ENCODE results near the gene MME.
A peak's percentile ranks its signal among the peaks of the same experiment; 100 is the strongest.

MME gene

DNA sequence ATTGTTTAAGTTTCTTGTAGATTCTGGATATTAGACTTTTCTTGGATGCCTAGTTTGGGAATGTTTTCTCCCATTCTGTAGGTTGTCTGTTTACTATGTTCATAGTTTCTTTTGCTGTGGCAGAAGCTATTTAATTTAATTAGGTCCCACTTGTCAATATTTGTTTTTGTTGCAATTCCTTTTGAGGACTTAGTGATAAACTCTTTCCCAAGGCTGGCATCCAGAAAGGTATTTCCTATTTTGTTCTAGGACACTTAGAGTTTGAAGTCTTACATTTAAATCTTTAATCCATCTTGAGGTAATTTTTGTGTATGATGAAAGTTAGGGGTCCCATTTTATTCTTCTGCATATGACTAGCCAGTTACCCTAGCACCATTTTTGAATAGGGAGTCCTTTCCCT lies 54.9 kb downstream of the MME start:
- TF ChIP-seq, protein P1, sequence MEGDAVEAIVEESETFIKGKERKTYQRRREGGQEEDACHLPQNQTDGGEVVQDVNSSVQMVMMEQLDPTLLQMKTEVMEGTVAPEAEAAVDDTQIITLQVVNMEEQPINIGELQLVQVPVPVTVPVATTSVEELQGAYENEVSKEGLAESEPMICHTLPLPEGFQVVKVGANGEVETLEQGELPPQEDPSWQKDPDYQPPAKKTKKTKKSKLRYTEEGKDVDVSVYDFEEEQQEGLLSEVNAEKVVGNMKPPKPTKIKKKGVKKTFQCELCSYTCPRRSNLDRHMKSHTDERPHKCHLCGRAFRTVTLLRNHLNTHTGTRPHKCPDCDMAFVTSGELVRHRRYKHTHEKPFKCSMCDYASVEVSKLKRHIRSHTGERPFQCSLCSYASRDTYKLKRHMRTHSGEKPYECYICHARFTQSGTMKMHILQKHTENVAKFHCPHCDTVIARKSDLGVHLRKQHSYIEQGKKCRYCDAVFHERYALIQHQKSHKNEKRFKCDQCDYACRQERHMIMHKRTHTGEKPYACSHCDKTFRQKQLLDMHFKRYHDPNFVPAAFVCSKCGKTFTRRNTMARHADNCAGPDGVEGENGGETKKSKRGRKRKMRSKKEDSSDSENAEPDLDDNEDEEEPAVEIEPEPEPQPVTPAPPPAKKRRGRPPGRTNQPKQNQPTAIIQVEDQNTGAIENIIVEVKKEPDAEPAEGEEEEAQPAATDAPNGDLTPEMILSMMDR (conservative IDR thresholded peaks at IDR 0.05): no peak
- no peak for TF ChIP-seq ZFX (IDR thresholded peaks at IDR 0.05)
- H3K27ac ChIP-seq: no peak overlapping the region

DNA sequence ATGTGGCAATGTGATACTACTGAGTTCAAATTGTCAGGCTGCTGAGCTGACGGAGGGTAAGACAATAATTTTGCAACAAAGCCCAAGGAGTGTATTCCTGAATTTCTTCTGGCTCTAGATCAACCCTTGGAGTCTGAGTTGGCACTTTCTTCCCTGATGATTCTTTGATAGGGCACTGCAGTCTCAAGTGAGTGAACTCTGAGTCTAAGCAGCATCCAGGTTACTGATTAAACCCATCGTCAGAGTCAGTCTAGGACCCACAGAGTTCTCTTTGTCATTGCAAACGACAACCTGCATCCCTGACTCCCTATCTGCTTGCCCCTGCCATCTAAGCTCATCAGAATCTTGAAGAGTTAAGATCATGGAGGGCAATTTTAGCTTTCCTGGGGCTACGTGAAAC lies 58.6 kb downstream of the MME start:
- H3K27ac ChIP-seq: no peak overlapping the region; the same call in 1 of the 2 replicates
- TF ChIP-seq ZFX (IDR thresholded peaks at IDR 0.05): no peak
- TF ChIP-seq, protein P1 (conservative IDR thresholded peaks at IDR 0.05): no peak

DNA sequence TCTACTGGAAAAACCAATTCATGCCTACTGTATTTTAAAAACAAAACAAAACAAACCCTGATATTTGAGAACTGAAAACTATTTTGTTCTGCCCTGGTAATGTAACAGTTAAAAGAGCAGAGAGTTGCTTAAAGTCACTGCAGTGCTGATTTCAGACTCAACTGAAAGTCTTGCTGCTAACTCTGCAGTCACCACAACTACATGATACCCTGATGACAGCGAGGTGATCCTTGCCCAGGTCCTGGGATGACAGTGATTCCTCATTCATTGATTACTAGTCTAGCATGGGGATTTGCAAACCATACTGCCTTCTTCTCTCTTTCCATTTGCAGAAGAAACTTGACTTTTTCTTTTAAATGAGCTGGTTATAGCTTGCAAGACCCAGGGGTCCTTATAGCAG lies 67.5 kb downstream of the MME start:
- TF ChIP-seq, protein P1 (conservative IDR thresholded peaks at IDR 0.05): no peak
- TF ChIP-seq ZFX (IDR thresholded peaks at IDR 0.05): no peak

DNA sequence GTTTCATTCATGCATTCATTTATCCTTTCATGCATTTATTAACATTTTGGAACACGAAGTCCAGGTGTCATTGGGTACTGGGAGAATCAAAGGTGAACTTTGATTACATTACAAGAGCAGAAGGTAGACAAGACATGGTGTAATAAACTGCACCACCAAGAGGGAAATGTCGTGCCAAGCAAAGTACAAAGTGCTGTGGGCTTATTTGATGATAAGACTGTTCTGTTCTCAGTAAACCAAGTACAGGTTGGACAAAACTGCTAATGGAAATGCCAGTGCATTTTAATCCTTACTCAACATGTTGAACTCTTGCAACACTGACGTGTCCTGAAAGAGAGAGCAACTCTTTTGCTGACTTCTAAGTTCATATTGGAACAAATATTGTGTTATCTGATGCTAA lies 69.4 kb downstream of the MME start:
- TF ChIP-seq, protein P1 (conservative IDR thresholded peaks at IDR 0.05): no peak
- no peak for TF ChIP-seq ZFX (IDR thresholded peaks at IDR 0.05)
- no peak overlapping the region for H3K27ac ChIP-seq

More for the DNA sequence above, 67.5 kb downstream of the MME start:
- H3K27ac ChIP-seq: peak overlapping the region; percentile 21; the same call in 1 of the 2 replicates

DNA sequence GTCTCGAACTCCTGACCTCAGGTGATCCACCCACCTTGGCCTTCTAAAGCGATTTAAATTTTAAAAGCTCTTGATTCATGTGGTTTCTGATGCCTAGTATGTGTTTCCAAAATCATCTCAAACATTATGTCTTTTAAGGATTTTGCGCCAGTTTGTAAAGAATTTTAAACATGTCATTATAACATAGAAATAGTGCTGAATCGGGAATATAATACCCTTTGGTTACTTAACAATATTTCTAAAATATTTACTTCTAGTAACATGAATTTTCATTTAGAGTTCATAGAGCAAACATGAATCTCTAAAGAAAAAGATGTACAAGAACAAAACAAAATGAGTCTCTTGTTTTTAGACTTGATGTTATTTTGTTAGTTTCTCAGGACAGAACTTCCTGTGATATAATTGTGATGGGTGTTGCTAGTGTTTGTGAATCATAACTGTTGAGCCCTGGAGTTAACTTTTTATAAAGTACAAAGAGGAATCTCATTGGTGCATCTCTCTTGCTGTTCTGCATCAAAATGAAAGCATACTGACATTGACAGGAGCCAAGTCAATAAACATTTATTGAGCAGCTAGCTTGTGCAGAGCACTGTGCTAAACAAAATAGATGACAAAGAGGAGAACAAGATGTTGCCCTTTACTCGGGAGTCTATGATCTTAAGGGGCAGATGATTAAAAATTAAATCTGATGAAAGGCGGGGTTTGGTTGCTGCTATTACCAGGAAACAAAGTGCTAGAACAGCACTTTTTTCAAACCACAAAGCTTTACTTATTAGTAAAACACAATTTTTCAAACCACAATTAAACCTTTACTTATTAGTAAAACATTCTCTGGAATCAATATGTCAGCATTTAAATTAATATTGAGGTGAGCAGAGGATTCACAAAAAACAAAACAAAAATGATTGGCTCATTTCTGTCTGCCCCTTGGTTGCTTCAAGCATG lies 73.4 kb downstream of the MME start:
- no peak overlapping the region; the same call in 1 of the 2 replicates for H3K27ac ChIP-seq
- no peak for TF ChIP-seq ZFX (IDR thresholded peaks at IDR 0.05)
- TF ChIP-seq, protein P1 (conservative IDR thresholded peaks at IDR 0.05): no peak

DNA sequence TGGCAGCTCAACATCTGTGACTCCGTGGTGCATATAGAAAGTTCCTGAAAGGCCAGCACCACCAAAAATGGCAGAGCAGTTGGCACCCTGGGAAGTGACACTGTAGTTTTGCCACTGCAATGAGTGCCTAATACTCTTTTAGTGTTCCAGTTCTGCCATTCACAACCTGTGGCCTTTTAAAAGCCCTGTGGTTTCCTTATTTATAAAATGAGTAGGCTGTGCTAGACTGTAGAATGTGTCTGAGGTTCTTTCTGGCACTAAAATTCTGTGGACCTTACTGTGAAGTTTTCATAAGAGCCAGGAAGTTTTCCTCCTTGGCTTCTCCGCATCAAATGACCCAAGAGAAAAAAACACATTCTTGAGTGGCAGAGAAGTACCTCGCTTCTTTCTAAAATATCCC lies 74.1 kb downstream of the MME start:
- H3K27ac ChIP-seq: no peak overlapping the region; the same call in 1 of the 2 replicates
- no peak for TF ChIP-seq ZFX (IDR thresholded peaks at IDR 0.05)
- TF ChIP-seq, protein P1 (conservative IDR thresholded peaks at IDR 0.05): no peak

DNA sequence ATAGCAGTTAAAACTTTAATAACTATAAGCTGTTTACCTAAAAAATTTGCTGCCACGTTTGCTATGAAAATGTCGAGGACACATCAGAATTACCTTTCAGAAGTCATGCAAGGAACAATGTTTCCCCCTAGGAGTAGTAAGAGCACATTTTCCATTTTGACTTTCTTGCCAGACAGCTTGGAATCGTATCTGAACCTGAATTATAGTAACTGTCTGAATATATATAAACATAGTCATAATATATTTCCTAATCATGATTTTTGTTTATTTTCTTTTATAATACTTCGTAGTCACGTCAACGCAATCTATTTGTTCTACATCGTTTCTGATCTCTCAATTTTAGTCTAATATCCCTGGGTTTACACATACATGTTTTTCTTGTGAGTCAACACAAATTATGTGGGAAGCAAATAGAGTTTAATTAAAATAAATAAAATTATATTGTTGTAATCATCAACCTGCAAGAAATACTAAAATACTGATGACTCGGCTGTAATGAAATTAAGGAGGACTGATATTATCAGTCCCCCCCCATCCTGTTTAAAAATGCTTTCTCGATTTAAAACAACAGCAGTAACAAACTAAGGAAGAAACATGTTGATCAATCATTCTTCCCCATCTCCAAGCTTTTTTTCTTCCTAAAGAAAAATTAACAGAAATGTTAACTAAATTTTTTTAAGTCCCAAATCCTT lies 78.4 kb downstream of the MME start:
- TF ChIP-seq, protein P1 (conservative IDR thresholded peaks at IDR 0.05): no peak
- no peak for TF ChIP-seq ZFX (IDR thresholded peaks at IDR 0.05)
- H3K27ac ChIP-seq: no peak overlapping the region

Data from C4-2B (cell line).